H9 (cell line): ENCODE data around the gene MARCOL. TPM values are rescaled to one million over a fixed set of nuclear protein-coding genes. Genes with fewer than 3 reads are reported as not detected.

ENCODE experiments used
- DNase-seq: peaks from one replicate; pipeline ENCODE4 v3.0.0-alpha.2; 2017
- H2AFZ ChIP-seq: one replicate; pipeline ENCODE4 v1.6.1; 2013; ENCODE audit warnings: mild to moderate bottlenecking, low read length, control low read depth, moderate library complexity
- H2AK5ac ChIP-seq: 2 replicates; pipeline ENCODE4 v1.6.1; 2013; ENCODE audit warnings: low read length, control low read depth, mixed read lengths; ENCODE audit not compliant: insufficient read length
- H2BK120ac ChIP-seq: one replicate; pipeline ENCODE4 v1.6.1; 2013; ENCODE audit warnings: low read depth, mild to moderate bottlenecking, low read length, control low read depth, inconsistent platforms; ENCODE audit not compliant: poor library complexity, severe bottlenecking
- H2BK12ac ChIP-seq: 2 replicates; pipeline ENCODE4 v1.6.1; 2013; ENCODE audit warnings: low read length, control low read depth, mixed read lengths, low read depth; ENCODE audit not compliant: insufficient read length
- H2BK15ac ChIP-seq: 2 replicates; pipeline ENCODE4 v1.6.1; 2013; ENCODE audit warnings: low read depth, low read length, control low read depth
- H2BK20ac ChIP-seq: one replicate; pipeline ENCODE4 v1.6.1; 2013; ENCODE audit warnings: low read depth, mild to moderate bottlenecking, low read length, control low read depth, inconsistent platforms; ENCODE audit not compliant: poor library complexity, severe bottlenecking
- H2BK5ac ChIP-seq: 2 replicates; pipeline ENCODE4 v1.6.1; 2013; ENCODE audit warnings: low read length, control low read depth, mixed read lengths; ENCODE audit not compliant: insufficient read length
- H3K14ac ChIP-seq: 2 replicates; pipeline ENCODE4 v1.6.1; 2013; ENCODE audit warnings: low read length, control low read depth; ENCODE audit not compliant: insufficient read depth
- H3K18ac ChIP-seq: 2 replicates; pipeline ENCODE4 v1.6.1; 2013; ENCODE audit warnings: low read depth, mild to moderate bottlenecking, mixed read lengths, low read length, control low read depth; ENCODE audit not compliant: insufficient read length
- H3K23ac ChIP-seq: 2 replicates; pipeline ENCODE4 v1.6.1; 2013; ENCODE audit warnings: low read length, control low read depth, mixed read lengths, low read depth; ENCODE audit not compliant: insufficient read length
- H3K23me2 ChIP-seq: 2 replicates; pipeline ENCODE4 v1.6.1; 2013; ENCODE audit warnings: low read depth, mild to moderate bottlenecking, mixed read lengths, low read length, control low read depth; ENCODE audit not compliant: insufficient read length, poor library complexity, severe bottlenecking
- H3K27ac ChIP-seq: 2 replicates; pipeline ENCODE4 v1.5.1; 2013; ENCODE audit warnings: low read length, control low read depth, mixed read lengths, low read depth; ENCODE audit not compliant: insufficient read length
- H3K27me3 ChIP-seq: 2 replicates; pipeline ENCODE4 v1.6.1; 2013; ENCODE audit warnings: low read length, control low read depth, inconsistent platforms; ENCODE audit not compliant: insufficient read depth
- H3K4ac ChIP-seq: 2 replicates; pipeline ENCODE4 v1.6.1; 2013; ENCODE audit warnings: low read depth, mild to moderate bottlenecking, control low read depth, inconsistent platforms, low read length, moderate library complexity
- H3K4me1 ChIP-seq: 2 replicates; pipeline ENCODE4 v1.6.1; 2013; ENCODE audit warnings: low read length, control low read depth, inconsistent platforms; ENCODE audit not compliant: insufficient read depth
- H3K4me2 ChIP-seq: 2 replicates; pipeline ENCODE4 v1.6.1; 2013; ENCODE audit warnings: low read length, control low read depth, mixed read lengths; ENCODE audit not compliant: insufficient read length, insufficient read depth
- H3K56ac ChIP-seq: 2 replicates; pipeline ENCODE4 v1.6.1; 2013; ENCODE audit warnings: low read depth, mild to moderate bottlenecking, mixed read lengths, low read length, control low read depth; ENCODE audit not compliant: insufficient read length
- H3K79me1 ChIP-seq: 2 replicates; pipeline ENCODE4 v1.6.1; 2013; ENCODE audit warnings: low read depth, mild to moderate bottlenecking, moderate library complexity, low read length, control low read depth, inconsistent platforms; ENCODE audit not compliant: insufficient read depth, poor library complexity, severe bottlenecking
- H3K79me2 ChIP-seq: 2 replicates; pipeline ENCODE4 v1.6.1; 2013; ENCODE audit warnings: low read length, control low read depth, inconsistent platforms; ENCODE audit not compliant: insufficient read depth
- H3K9ac ChIP-seq: 2 replicates; pipeline ENCODE4 v1.6.1; 2013; ENCODE audit warnings: low read length, control low read depth, mixed read lengths; ENCODE audit not compliant: insufficient read length; ENCODE audit errors: extremely low read depth
- H3K9me3 ChIP-seq: one replicate; pipeline ENCODE4 v1.6.1; 2013; ENCODE audit warnings: low read depth, low read length, inconsistent platforms; ENCODE audit not compliant: control insufficient read depth
- H3T11ph ChIP-seq: one replicate; pipeline ENCODE4 v1.6.1; 2013; ENCODE audit warnings: mild to moderate bottlenecking, low read length, control low read depth, inconsistent platforms
- H4K20me1 ChIP-seq: one replicate; pipeline ENCODE4 v1.6.1; 2013; ENCODE audit not compliant: control insufficient read depth, insufficient read length, insufficient read depth
- H4K5ac ChIP-seq: 2 replicates; pipeline ENCODE4 v1.6.1; 2013; ENCODE audit warnings: low read depth, mild to moderate bottlenecking, mixed read lengths, low read length, control low read depth; ENCODE audit not compliant: insufficient read length
- H4K8ac ChIP-seq: replicated peaks from 2 replicates; pipeline ENCODE4 v1.6.1; 2013; ENCODE audit warnings: low read length, control low read depth, mixed read lengths, low read depth; ENCODE audit not compliant: insufficient read length
- H4K91ac ChIP-seq: 2 replicates; pipeline ENCODE4 v1.6.1; 2013; ENCODE audit warnings: low read depth, mild to moderate bottlenecking, moderate library complexity, mixed read lengths, low read length, control low read depth; ENCODE audit not compliant: insufficient read length
- H3K27ac Mint-ChIP-seq, 3 experiments: 2 replicates in 2 of 3; 3 replicates in 1 of 3; pipeline ENCODE4 v1.8.0; 2020 to 2021; ENCODE audit warnings: mixed read lengths in 3 of 3, mild to moderate bottlenecking in 1 of 3, moderate library complexity in 1 of 3
- H3K27me3 Mint-ChIP-seq: 2 replicates; pipeline ENCODE4 v1.8.0; 2021; ENCODE audit warnings: low read depth, mild to moderate bottlenecking, moderate library complexity, mixed read lengths
- H3K36me3 Mint-ChIP-seq, 3 experiments: 2 replicates in 2 of 3; 3 replicates in 1 of 3; pipeline ENCODE4 v1.8.0; 2020 to 2021; ENCODE audit warnings: low read depth in 3 of 3, mixed read lengths in 3 of 3; ENCODE audit not compliant: insufficient read depth in 1 of 3
- H3K4me1 Mint-ChIP-seq, 2 experiments: 2 replicates each; pipeline ENCODE4 v1.8.0; 2020; ENCODE audit warnings: mixed read lengths in 2 of 2
- H3K4me3 Mint-ChIP-seq, 2 experiments: 2 replicates in 1 of 2; 3 replicates in 1 of 2; pipeline ENCODE4 v1.8.0; 2020 to 2021; ENCODE audit warnings: mild to moderate bottlenecking in 2 of 2, mixed read lengths in 2 of 2, moderate library complexity in 1 of 2
- H3K9me3 Mint-ChIP-seq, 2 experiments: 2 replicates in 1 of 2; 3 replicates in 1 of 2; pipeline ENCODE4 v1.8.0; 2020; ENCODE audit warnings: mild to moderate bottlenecking in 2 of 2, mixed read lengths in 2 of 2, moderate library complexity in 1 of 2
- CTCF ChIP-seq: fragments of 200-600 bp; sonication (generic); conservative IDR thresholded peaks from 3 replicates; pipeline ENCODE4 v1.8.0; 2021; ENCODE audit warnings: antibody characterized with exemption, mild to moderate bottlenecking
- total RNA-seq: library from RNA; stranded (reverse); gene quantifications from 2 replicates; pipeline ENCODE4 v1.2.1, GENCODE V29; 2021

MARCOL gene
- total RNA-seq, 1 experiment from 2014 or later = not detected

- no peak overlapping the region for H2BK120ac ChIP-seq
- no peak overlapping the region for H3K18ac ChIP-seq
- H3K27ac Mint-ChIP-seq = no peak overlapping the region
- H3K79me2 ChIP-seq = no peaks in the 10 kb centered on the region
- no peak overlapping the region for H3K4ac ChIP-seq
- H3K23me2 ChIP-seq = no peaks in the 10 kb centered on the region
- H3K27me3 Mint-ChIP-seq = peaks cover 2% of the 10 kb centered on the region; the same call in 1 of the 2 replicates
- no peak overlapping the region for H3K27ac ChIP-seq
- no peaks in the 10 kb centered on the region for H3K9me3 ChIP-seq
- no peak overlapping the region for H3K4me3 Mint-ChIP-seq
- no peaks in the 10 kb centered on the region for H3K4me1 Mint-ChIP-seq
- H3K9me3 Mint-ChIP-seq = peaks cover 19 to 21% of the 10 kb centered on the region in 2 experiments
- no peak overlapping the region for H2BK12ac ChIP-seq
- H3K56ac ChIP-seq = no peak overlapping the region
- H2AK5ac ChIP-seq = no peak overlapping the region
- H2BK20ac ChIP-seq = no peak overlapping the region
- H3K9ac ChIP-seq = no peak overlapping the region
- H4K5ac ChIP-seq = no peak overlapping the region
- H3K27me3 ChIP-seq = no peaks in the 10 kb centered on the region
- no peaks in the 10 kb centered on the region for H4K20me1 ChIP-seq
- H4K91ac ChIP-seq = no peak overlapping the region
- no peaks in the 10 kb centered on the region for H3K79me1 ChIP-seq
- H2BK15ac ChIP-seq = no peak overlapping the region
- DNase-seq = no peak
- no peaks in the 10 kb centered on the region for H3K4me1 ChIP-seq
- no peak overlapping the region for H4K8ac ChIP-seq
- H3T11ph ChIP-seq = no peak overlapping the region
- H2BK5ac ChIP-seq = no peak overlapping the region
- no peak overlapping the region for H3K14ac ChIP-seq
- H3K4me2 ChIP-seq = no peak overlapping the region
- H2AFZ ChIP-seq = no peak overlapping the region
- no peak overlapping the region for H3K23ac ChIP-seq
- TF ChIP-seq CTCF = no peak
- H3K36me3 Mint-ChIP-seq = peaks cover 0 to 7% (median 4%) of the 10 kb centered on the region in 3 experiments; a peak in 3 of 7 replicates
These were observed 17.1 kb downstream of the MARCOL start for GRCh38 chr5:148255456-148255855.
